ENCODE data around the gene SKI. TPM values are rescaled to one million over a fixed set of nuclear protein-coding genes. Genes with fewer than 3 reads are reported as not detected.

The SKI gene
- total and polyA plus RNA-seq, 9 of the 15 experiments (the other 6 are each of a cell fraction or from before 2014, with no cell fraction given): 0.10 to 60.5 (median 4.6) TPM

- TF ChIP-seq CHAMP1 (IDR thresholded peaks at IDR 0.05) (no peak), HDAC2 (IDR thresholded peaks at IDR 0.05) (peak; percentile 48; the same call in 1 of the 2 replicates), HDAC3 (IDR thresholded peaks at IDR 0.05; ENCODE audit: borderline replicate concordance, partially characterized antibody) (no peak), SRSF1 (IDR thresholded peaks at IDR 0.05; ENCODE audit: low read depth, low read length) (no peak), MCM2 (IDR thresholded peaks at IDR 0.05; ENCODE audit: low read depth) (no peak), ZNF212 (CRISPR knock-in tag; IDR thresholded peaks at IDR 0.05) (no peak), ZNF764 (CRISPR knock-in tag; IDR thresholded peaks at IDR 0.05; ENCODE audit: low read depth) (no peak), TCFL5 (CRISPR knock-in tag; conservative IDR thresholded peaks at IDR 0.05) (no peak), ZBTB7A (IDR thresholded peaks at IDR 0.05; ENCODE audit: borderline replicate concordance, control insufficient read depth, low read depth, low read length) (no peak), ATF6 (CRISPR knock-in tag; IDR thresholded peaks at IDR 0.05) (no peak), FOXA3 (CRISPR knock-in tag; conservative IDR thresholded peaks at IDR 0.05 in 1 of 2, IDR thresholded peaks at IDR 0.05 in 1 of 2) (peak in 1 of 2 experiments; percentile 8; a peak in 1 of 4 replicates), MBD2 (IDR thresholded peaks at IDR 0.05; ENCODE audit: borderline replicate concordance, low read depth) (peak; percentile 58; the same call in 1 of the 2 replicates), ARID3A (IDR thresholded peaks at IDR 0.05; ENCODE audit: borderline replicate concordance, low read depth, low read length) (no peak), ZNF668 (CRISPR knock-in tag; IDR thresholded peaks at IDR 0.05) (no peak)
Measured at GRCh38 chr1:2189459-2190425, 38.4 kb upstream of the SKI start (continued).

All from K562 (cell line).